T follicular helper cell (primary cell): ENCODE data around the gene ZDHHC1.

Experiments used
- DNase-seq: peaks from one replicate; pipeline ENCODE4 v3.0.0-alpha.2; 2020; ENCODE audit warnings: low read depth

Gene ZDHHC1

GRCh38 chr16:67447508-67448076 is 31.3 kb upstream of the ZDHHC1 start:
- peak; percentile 24 for DNase-seq

- no peak for DNase-seq
These were observed 30.8 kb upstream of the ZDHHC1 start for GRCh38 chr16:67446968-67447507.

- DNase-seq = no peak
These were observed 29.9 kb upstream of the ZDHHC1 start for GRCh38 chr16:67445913-67446907.

GRCh38 chr16:67445441-67445912 is 29.2 kb upstream of the ZDHHC1 start:
- no peak for DNase-seq

GRCh38 chr16:67445126-67445426 is 28.8 kb upstream of the ZDHHC1 start:
- DNase-seq = no peak

- DNase-seq = no peak
These were observed 28.2 kb upstream of the ZDHHC1 start for GRCh38 chr16:67444259-67445125.

DNA sequence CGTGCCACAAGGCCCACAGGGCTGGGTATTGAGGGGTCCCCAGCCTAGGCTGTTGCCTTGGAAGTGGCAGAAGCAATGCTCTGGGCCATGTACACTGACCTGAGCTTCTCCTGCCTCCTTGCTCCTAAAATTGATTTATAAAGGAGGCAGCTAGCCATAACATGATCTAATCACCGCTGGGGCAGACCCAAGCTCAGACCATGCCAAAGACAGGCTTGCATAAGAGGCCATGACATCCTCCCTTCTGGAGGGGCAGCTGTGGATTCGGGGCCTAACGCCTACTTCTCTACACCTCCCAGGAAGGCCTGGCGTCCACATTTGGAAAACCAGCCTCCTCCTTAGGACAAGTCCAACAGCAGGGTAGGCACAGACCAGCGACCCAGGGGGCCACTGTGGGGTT is 27.0 kb upstream of the ZDHHC1 start:
- DNase-seq = no peak

GRCh38 chr16:67442581-67443255 is 26.4 kb upstream of the ZDHHC1 start:
- DNase-seq = no peak

- no peak for DNase-seq
These were observed 25.6 kb upstream of the ZDHHC1 start for GRCh38 chr16:67441907-67442306.

GRCh38 chr16:67441271-67441753 is 25.0 kb upstream of the ZDHHC1 start:
- DNase-seq = no peak

DNA sequence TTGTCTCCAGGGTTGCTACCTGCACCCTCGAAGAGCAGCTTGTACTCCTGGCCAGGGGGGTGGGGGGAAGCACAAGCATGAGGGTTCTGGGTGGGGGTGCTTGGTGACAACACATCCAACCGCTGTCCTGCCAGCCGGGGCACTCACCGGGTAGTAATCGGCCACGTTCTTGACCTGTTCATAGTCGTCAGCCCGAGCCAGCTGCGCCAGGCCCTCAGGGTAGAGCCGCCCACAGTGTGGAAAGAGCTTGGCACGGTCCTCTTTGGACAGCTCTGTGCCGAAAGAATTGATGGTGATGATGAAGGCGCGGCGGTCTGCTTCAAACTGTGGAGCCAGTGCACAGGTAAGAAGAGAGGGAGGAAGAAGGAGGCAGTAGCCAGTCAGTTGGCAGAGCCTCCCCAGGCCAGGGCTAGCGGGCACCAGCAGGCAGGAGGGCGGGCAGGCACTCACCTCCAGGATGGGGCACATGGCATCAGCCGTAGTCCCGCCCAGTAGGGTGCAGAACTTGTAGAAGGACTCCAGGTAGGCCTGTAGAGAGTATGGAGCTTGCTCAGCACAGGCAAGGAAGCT is 22.6 kb upstream of the ZDHHC1 start:
- DNase-seq = no peak

- DNase-seq = no peak
These were observed 22.0 kb upstream of the ZDHHC1 start for GRCh38 chr16:67438098-67438791.

- no peak for DNase-seq
These were observed 21.2 kb upstream of the ZDHHC1 start for GRCh38 chr16:67437513-67437912.

GRCh38 chr16:67436640-67437193 is 20.4 kb upstream of the ZDHHC1 start:
- DNase-seq = no peak

GRCh38 chr16:67435758-67436164 is 19.5 kb upstream of the ZDHHC1 start:
- no peak for DNase-seq

DNA sequence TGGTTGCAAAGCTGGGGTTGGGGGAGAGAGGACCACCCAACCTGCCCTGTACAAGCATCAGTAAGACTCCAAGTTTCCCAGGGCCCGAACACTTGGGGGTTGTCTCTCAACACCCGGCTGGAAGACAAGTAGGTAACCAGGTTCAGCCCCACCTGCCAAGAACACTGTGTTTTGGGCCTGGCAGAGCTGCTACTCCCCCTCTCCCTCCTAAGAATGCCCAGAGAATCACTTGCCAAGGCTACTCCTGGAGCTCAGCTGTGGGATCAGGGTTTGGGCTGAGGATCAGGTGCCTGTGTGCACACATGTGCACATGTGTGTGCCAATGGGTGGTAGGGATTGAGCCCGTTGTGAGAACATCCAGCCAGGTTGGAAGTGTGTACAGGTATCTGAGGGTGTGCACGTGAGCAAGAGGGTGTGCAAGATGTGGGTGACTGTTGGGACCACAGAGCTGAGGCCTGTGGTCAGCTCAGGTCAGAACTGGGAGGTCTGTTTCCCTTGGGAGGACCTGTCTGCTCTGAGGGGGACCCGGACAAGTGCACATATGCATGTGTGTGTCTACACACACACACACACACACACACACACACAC is 16.9 kb upstream of the ZDHHC1 start:
- DNase-seq = no peak

DNA sequence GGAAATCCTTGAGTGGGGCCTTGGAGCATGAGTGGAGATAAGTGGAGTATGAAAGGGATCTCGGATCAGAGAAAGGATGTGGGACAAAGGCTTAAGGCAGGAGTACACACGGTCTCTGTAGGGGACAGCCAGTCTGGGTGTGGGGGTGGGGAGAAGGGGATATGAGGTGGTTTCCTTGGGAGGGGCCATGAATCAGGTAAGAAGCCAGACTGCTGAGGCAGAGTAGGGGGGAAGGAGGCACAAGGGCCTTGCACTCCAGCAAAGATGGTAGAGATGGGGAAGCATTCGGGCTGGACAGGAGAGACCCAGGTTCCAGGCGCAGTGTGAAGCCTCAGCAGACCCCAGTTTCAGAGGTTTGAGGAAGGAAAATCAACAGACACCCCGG is 16.2 kb upstream of the ZDHHC1 start:
- DNase-seq = no peak

GRCh38 chr16:67431775-67432505 is 15.7 kb upstream of the ZDHHC1 start:
- DNase-seq = no peak
